Vagina (tissue), 2 donors: Measurements from ENCODE around the gene COX18.

Experiments
- CTCF ChIP-seq, 3 experiments: fragments of 450-650 bp in 2 of 3; fragments of 200-600 bp in 1 of 3; sonication (generic) in 1 of 3; IDR thresholded peaks; one replicate each; pipeline ENCODE4 v1.5.1; 2017 to 2019; ENCODE audit warnings: antibody characterized with exemption in 3 of 3, mild to moderate bottlenecking in 2 of 3, moderate library complexity in 2 of 3
- POLR2A ChIP-seq, 2 donors: fragments of 450-650 bp; IDR thresholded peaks; one replicate each; pipeline ENCODE4 v1.6.1; 2017; ENCODE audit warnings: antibody characterized with exemption in 2 of 2, mild to moderate bottlenecking in 2 of 2, moderate library complexity in 2 of 2
- POLR2AphosphoS5 ChIP-seq, 2 donors: sonication (generic); formaldehyde crosslinking; IDR thresholded peaks; one replicate each; pipeline ENCODE4 v1.9.0; 2017; ENCODE audit warnings: antibody characterized with exemption in 2 of 2, mild to moderate bottlenecking in 2 of 2, low read depth in 1 of 2; ENCODE audit not compliant: insufficient read depth in 1 of 2

- TF ChIP-seq CTCF (IDR thresholded peaks at IDR 0.05) = no peak
- TF ChIP-seq POLR2A (IDR thresholded peaks at IDR 0.05) = no peak
- TF ChIP-seq POLR2AphosphoS5 (IDR thresholded peaks at IDR 0.05; ENCODE audit: insufficient read depth in 1 of 2, low read depth in 1 of 2) = no peak
These were observed 40.0 kb upstream of the COX18 start for GRCh38 chr4:73109493-73109892.
